ENCODE data around the gene TSN. TPM values are rescaled to one million over a fixed set of nuclear protein-coding genes. Genes with fewer than 3 reads are reported as not detected.

Gene TSN
- total RNA-seq, 1 donor from 2014 or later, result 49.5 TPM

GRCh38 chr2:121778741-121779487, 23.5 kb downstream of the TSN start:
- Histone ChIP-seq H3K27me3 (ENCODE audit: control insufficient read depth, insufficient read depth, low read length) (peaks cover 2% of the 10 kb centered on the region), H3K4me3 (ENCODE audit: low read depth, low read length) (no peak overlapping the region), H3K36me3 (ENCODE audit: control insufficient read depth, insufficient read depth, low read length) (no peaks in the 10 kb centered on the region)
- TF ChIP-seq, protein P1, sequence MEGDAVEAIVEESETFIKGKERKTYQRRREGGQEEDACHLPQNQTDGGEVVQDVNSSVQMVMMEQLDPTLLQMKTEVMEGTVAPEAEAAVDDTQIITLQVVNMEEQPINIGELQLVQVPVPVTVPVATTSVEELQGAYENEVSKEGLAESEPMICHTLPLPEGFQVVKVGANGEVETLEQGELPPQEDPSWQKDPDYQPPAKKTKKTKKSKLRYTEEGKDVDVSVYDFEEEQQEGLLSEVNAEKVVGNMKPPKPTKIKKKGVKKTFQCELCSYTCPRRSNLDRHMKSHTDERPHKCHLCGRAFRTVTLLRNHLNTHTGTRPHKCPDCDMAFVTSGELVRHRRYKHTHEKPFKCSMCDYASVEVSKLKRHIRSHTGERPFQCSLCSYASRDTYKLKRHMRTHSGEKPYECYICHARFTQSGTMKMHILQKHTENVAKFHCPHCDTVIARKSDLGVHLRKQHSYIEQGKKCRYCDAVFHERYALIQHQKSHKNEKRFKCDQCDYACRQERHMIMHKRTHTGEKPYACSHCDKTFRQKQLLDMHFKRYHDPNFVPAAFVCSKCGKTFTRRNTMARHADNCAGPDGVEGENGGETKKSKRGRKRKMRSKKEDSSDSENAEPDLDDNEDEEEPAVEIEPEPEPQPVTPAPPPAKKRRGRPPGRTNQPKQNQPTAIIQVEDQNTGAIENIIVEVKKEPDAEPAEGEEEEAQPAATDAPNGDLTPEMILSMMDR (IDR thresholded peaks at IDR 0.05; ENCODE audit: insufficient read depth, low read length, severe bottlenecking), result no peak
- no peak for DNase-seq (ENCODE audit: low read depth)
- no peak for FAIRE-seq

- Histone ChIP-seq H3K36me3 (ENCODE audit: control insufficient read depth, insufficient read depth, low read length) (no peaks in the 10 kb centered on the region), H3K4me3 (ENCODE audit: low read depth, low read length) (no peak overlapping the region), H3K27me3 (ENCODE audit: control insufficient read depth, insufficient read depth, low read length) (peaks cover 2% of the 10 kb centered on the region)
- FAIRE-seq (no peak), DNase-seq (ENCODE audit: low read depth) (no peak)
- TF ChIP-seq, protein P1 (IDR thresholded peaks at IDR 0.05; ENCODE audit: insufficient read depth, low read length, severe bottlenecking), result no peak
Observed at GRCh38 chr2:121783180-121783579, 27.7 kb downstream of the TSN start.

GRCh38 chr2:121788685-121789084, 33.2 kb downstream of the TSN start:
- FAIRE-seq (no peak), DNase-seq (ENCODE audit: low read depth) (no peak)
- H3K36me3 ChIP-seq (ENCODE audit: control insufficient read depth, insufficient read depth, low read length), result no peaks in the 10 kb centered on the region
- H3K27me3 ChIP-seq (ENCODE audit: control insufficient read depth, insufficient read depth, low read length), result no peaks in the 10 kb centered on the region
- no peak overlapping the region for H3K4me3 ChIP-seq (ENCODE audit: low read depth, low read length)
- TF ChIP-seq, protein P1 (IDR thresholded peaks at IDR 0.05; ENCODE audit: insufficient read depth, low read length, severe bottlenecking), result no peak

GRCh38 chr2:121790276-121790956, 35.0 kb downstream of the TSN start:
- no peak overlapping the region for H3K4me3 ChIP-seq (ENCODE audit: low read depth, low read length)

DNA sequence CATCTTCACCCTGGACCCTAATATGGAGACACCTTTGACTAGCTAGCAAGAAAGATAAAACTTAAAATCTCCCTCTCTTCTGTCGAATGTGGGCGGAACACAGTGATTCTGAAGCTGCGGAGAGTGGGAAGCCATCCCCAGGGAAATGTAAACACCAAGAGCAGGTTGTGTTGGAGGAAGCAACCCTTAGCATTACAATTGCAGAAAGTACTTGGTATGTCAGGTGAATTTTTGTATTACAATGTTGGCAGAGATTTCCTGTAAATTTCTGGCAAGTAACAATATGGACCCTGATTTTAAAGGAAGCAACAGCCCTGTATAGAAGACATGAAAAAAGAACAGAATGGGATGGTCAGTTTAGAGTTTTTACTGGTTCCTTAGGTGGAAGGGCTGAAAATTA, 35.8 kb downstream of the TSN start:
- TF ChIP-seq, protein P1 (IDR thresholded peaks at IDR 0.05; ENCODE audit: insufficient read depth, low read length, severe bottlenecking), result no peak
- Histone ChIP-seq H3K36me3 (ENCODE audit: control insufficient read depth, insufficient read depth, low read length) (no peaks in the 10 kb centered on the region), H3K27me3 (ENCODE audit: control insufficient read depth, insufficient read depth, low read length) (no peaks in the 10 kb centered on the region), H3K4me3 (ENCODE audit: low read depth, low read length) (no peak overlapping the region)
- FAIRE-seq, result peak; percentile 81
- no peak for DNase-seq (ENCODE audit: low read depth)

More at GRCh38 chr2:121790276-121790956, 35.0 kb downstream of the TSN start:
- TF ChIP-seq, protein P1 (IDR thresholded peaks at IDR 0.05; ENCODE audit: insufficient read depth, low read length, severe bottlenecking), result no peak
- H3K27me3 ChIP-seq (ENCODE audit: control insufficient read depth, insufficient read depth, low read length), result no peaks in the 10 kb centered on the region
- DNase-seq (ENCODE audit: low read depth) (peak; percentile 98), FAIRE-seq (peak; percentile 94)
- H3K36me3 ChIP-seq (ENCODE audit: control insufficient read depth, insufficient read depth, low read length), result no peaks in the 10 kb centered on the region
